GM18517 (cell line): ENCODE data around the gene ADAT1.
A peak's percentile ranks its signal among the peaks of the same experiment; 100 is the strongest.

Source experiments
- ATAC-seq: cut with Tn5 transposase; IDR thresholded peaks from one replicate; pipeline ENCODE4 v1.9.1; 2021; ENCODE audit warnings: mild to moderate bottlenecking, moderate library complexity; ENCODE audit not compliant: unreplicated experiment

ADAT1 gene, protein sequence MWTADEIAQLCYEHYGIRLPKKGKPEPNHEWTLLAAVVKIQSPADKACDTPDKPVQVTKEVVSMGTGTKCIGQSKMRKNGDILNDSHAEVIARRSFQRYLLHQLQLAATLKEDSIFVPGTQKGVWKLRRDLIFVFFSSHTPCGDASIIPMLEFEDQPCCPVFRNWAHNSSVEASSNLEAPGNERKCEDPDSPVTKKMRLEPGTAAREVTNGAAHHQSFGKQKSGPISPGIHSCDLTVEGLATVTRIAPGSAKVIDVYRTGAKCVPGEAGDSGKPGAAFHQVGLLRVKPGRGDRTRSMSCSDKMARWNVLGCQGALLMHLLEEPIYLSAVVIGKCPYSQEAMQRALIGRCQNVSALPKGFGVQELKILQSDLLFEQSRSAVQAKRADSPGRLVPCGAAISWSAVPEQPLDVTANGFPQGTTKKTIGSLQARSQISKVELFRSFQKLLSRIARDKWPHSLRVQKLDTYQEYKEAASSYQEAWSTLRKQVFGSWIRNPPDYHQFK

DNA sequence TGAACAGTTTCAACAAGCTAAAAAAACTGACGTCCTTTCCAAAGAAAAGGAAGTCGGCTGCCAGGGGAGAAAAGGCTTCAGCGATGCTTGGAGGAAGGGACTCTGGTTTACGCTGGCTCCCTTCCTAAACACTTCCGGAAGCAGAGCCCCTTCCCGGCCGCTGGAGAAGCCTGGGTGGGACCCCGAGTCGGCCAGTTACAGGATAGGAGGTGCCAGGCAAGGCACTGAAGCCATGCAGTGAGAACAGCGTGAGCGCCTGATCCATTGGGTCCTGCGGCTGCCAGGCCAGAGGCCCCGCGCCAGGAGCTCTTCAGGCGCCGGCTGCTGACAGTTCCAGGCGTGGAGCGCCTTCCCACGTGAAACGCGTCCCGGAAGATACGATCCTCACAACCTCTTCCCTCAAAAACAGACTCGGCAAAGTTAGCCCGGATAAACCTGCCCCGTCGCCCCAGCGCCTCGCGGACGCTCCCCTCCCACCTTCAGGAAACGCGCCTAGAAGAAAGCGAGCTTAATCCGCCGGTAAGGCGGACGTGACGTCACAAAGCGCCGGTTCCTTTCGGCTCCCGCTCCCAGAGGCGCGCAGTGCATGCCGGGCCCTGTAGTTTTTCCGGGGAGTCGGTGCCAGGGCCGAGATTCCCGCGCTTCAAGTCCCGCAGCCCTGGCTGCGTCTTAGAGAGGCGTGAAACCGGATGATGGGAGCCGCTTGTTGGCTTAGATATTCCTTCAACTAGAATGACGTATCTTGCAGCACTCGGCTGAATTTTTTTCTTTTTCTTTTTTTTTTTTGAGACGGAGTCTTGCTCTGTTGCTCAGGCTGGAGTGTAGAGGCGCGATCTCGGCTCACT is at the start of gene ADAT1:
Gene ADAT1, minus strand, starts transcription at position 521 of the 845 bp plus-strand sequence. CDS start 2,482 bp downstream, outside the sequence.
- peak; percentile 91 for ATAC-seq

DNA sequence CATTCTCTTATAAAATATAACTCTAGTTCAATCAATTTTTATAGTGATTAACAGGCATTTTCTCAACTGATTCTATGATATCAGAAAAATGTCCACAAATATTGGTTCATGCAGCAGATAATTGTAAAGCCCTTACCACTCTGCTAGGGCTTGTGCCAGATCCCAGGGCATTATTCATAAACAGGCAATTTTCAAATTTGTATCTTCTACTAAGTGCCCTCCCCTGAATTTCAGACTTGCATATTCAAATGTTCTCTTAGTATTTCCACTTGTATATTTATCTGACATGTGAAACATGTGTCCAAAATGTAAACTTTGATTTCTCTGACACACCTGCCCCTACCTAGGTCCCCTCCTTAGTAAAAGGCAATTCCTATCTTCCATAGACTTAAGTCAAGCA is 44.4 kb upstream of the ADAT1 start:
- no peak for ATAC-seq

DNA sequence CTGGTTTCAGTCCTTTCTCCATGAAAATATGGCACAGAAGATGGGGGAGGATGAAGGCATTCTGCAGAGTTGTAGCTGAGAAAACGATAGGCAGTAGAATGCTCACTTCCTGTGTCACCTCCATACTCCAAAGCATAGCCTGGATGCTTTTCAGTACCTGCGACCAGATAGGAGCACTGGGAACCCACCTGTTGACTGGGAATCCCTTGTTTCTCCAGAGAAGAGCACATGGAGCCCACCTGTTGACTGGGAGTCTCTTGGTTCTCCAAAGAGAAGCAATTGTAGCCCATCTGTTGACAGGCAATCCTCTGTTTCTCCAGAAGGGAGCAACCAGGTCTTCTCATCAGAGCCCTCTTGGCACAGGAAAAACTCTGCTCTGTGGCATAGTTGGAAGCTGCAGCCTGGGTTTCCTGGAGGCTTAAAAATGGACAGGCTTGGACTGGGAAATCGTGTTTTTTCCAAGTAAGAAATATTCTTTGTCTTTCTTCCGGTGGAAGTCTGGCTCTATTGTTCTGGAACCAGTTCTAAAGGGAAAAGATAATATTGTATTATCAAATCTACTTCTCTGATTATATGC is 37.7 kb upstream of the ADAT1 start:
- no peak for ATAC-seq

DNA sequence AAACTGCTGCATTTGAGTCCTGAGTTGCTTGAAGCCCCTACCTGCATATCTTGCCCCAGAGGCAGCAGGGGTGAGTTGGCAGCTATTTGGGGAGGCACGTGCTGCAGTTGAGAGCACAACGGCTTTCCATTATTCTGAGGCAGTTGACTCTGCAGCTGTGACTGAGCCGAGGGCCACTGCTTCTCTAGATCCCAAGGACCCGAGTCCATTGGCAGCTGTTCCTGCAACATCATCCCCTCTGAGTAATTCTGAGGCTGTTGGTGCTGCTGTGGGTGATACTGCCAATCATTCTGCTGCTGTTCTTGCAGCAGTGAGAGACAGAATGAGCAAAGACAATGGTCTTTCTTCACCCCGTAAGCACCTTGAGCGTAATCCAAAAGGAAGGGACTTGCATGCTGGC is 37.2 kb upstream of the ADAT1 start:
- no peak for ATAC-seq

DNA sequence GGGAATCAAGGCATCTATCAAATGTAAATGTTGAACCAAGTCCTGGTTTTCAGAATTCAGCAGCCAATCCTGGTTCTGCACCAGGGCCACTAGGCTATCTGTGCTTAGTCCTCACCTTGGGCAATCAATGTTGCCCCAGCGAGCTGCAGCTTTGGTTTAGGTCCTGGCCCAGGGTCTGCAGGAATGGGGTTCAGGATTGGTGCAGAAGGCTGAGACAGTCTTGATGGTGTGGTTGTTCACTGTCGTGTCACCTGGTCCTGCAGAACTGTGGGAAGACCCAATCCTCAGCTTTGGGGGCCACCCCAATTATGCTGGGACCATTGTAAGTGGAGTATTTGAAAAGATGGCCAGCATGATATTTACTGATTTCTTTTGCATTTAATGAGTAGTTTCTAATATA is 35.1 kb upstream of the ADAT1 start:
- ATAC-seq: no peak

DNA sequence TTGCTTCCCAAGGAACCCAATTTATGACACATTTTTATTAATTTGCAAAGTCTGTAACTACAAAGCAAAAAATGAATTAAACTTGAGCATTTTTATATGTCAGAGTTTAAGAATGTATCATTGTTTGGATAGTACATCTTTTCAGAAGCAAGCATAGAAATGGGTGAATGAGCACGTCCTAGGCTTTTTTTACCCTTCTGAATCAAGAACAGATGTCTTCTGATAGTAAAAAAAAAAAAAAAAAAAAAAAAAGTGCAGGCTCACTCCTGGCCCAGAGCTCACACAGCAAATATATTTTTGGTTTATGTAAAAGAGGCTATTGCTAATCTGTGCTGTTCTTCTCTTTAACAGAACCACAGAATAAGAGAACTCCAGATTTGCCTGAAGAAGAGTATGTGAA is 30.8 kb upstream of the ADAT1 start:
- ATAC-seq: no peak

DNA sequence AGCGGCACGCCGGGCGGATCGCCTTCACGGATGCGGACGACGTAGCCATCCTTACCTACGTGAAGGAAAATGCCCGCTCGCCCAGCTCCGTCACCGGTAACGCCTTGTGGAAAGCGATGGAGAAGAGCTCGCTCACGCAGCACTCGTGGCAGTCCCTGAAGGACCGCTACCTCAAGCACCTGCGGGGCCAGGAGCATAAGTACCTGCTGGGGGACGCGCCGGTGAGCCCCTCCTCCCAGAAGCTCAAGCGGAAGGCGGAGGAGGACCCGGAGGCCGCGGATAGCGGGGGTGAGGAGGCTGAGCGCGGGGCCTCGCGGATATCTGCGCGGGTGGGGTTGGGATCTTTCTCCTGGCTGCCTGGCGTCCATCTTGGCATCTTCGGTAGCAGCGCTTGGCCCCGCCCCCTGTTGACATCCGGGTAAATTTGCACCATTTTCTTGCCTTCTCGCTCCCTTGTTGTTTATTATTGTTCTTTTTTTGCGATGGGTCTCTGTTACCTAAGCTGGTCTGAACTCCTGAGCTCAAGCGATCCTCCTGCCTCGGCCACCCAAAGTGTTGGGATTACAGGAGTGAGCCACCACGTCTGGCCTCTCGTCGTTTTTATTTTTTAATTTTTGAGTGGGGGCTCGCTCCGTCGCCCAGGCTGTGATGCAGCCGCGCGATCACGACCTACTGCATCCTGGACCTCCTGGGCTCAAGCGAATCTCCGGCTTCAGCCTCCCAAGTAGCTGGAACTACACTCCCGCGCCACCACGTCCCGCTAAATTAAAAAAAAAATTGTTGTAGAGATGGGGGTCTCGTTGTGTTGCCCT is 25.4 kb upstream of the ADAT1 start:
- ATAC-seq: peak; percentile 20

DNA sequence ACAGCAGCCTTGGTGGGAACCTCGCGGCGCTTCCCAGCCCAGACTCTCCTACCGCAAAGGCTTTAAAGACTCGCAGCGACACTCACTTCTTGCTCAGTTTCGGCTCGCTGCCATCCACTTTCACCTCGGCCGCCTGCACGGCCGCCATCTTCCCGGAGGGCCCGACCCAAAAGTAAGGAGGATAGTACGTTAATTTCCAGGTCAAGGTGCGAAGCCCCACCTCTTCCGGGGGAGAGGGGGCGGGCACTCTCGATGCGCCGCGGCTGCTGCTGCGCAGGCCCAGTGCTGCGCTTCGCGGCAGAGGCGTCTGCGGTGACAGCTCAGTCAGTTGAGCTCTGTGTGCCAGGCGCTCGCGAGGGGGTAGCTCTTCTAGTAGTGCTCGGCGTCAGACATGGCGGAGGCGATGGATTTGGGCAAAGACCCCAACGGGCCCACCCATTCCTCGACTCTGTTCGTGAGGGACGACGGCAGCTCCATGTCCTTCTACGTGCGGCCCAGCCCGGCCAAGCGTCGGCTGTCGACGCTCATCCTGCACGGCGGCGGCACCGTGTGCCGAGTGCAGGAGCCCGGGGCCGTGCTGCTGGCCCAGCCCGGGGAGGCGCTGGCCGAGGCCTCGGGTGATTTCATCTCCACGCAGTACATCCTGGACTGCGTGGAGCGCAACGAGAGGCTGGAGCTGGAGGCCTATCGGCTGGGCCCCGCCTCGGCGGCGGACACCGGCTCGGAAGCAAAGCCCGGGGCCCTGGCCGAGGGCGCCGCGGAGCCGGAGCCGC is 24.6 kb upstream of the ADAT1 start, which contains the start of the genes KARS1 and TERF2IP:
Gene KARS1, minus strand, starts transcription at position 174 of the 773 bp plus-strand sequence. Its CDS starts 26 bp downstream, at position 148.
Gene TERF2IP, plus strand, starts transcription at position 282 of the 773 bp plus-strand sequence. Its CDS starts 110 bp downstream, at position 392.
- ATAC-seq: peak; percentile 83

DNA sequence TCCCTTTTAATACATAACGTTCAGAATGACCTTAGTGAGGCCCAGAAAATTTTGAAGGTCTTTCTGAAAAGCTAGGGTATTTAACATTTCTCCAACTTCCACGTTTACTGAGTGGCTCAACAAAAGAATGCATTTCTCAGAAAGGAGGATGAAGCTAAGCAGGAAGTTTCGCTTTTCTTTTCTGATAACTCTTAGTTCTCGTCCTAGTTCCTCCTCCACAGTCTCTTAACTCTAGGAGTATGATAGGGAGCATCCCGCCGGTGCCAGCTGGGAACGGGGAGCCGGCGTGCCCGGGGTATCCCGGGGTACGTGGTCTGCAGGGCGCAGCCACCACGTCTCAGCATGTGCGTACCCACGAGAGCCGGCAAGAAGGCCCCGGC is 24.0 kb upstream of the ADAT1 start:
- peak; percentile 24 for ATAC-seq

DNA sequence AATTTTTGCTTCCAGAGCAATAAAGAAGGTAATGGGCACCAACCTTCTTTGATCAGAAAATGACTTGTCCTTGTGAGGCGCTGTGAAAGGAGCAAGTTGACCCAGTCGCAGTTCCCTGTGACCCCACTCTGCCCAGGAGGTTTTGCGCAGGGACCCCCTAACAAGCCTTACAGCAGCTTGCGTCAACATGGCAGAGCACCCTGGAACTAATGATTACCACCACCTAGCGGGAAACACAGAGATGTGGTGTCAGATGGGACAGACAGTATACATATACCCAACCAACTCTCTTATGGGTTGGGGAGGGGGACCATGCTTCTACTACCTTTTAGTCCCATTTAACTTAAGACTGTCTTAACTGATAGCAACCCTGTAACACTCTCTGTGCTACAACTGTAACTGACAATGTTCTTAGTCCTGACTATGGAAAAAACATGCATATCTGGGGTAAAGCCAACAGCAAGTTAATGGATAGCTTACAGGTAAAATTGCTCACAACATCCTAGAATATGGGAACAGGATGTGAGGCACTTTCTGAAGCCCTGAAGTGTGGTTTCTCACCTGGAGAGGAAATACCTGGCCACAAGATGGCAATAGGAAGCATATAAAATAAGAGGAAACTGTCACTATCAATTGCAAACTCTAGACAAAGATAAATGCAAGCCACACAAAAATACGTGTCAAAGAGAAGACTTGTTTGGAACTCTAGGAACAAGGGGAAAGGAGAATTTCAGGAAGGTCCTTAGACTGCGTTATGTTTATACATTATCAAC is 21.3 kb upstream of the ADAT1 start:
- no peak for ATAC-seq

DNA sequence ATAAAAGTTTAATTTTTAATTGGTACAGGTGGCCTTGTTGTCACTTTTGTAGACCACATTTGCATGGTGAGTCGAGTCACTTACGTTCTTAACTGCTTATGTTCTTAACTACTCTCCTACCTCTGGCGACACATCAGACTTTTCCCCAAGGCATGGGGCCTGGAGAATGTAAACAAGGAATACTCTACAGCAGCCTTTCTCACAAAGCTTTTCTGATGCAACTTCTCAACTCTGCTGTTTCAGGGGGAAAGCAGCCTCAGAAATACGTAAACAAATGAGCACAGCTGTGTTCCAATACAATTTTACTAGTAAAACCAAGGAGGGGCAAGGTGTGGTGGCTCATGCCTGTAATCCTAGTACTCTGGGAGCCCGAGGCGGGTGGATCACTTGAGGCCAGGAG is 17.5 kb upstream of the ADAT1 start:
- ATAC-seq: no peak

DNA sequence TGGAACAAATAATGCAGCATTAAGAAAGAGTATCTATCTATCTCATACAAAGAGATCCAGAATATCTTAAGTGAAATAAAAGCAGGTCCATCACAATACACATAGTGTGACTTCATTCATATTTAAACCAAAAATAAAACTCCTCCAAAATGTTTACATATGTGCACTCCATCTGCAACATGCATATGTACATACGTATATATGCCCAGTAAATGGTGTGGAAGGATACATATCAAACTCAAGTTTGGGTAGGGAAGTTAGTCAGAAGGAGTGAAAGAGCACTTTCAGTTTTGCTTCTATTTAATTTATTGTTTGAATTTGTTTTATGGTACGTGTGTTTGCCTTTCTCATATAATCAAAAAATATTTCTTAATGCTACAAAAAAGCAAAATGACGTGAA is 12.0 kb upstream of the ADAT1 start:
- ATAC-seq: no peak

DNA sequence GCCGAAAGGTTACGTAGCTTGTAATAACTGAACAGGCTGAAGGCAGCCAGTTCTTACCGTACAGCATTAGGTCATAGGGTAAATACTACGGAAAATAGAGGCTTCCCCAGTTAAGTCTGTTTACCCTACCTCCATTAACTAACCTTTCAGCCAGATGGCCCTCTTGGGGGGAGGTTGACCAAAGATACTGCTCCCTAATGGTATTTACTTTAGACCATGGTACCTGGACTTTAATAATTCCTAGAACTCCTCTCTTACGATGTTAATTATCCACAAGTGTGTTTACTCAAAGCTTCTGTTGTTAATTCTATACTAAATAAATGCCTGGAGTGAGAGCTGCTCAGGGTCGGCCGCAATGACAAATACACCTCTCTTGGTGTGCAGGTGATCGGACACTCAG is 9.8 kb upstream of the ADAT1 start:
- no peak for ATAC-seq

DNA sequence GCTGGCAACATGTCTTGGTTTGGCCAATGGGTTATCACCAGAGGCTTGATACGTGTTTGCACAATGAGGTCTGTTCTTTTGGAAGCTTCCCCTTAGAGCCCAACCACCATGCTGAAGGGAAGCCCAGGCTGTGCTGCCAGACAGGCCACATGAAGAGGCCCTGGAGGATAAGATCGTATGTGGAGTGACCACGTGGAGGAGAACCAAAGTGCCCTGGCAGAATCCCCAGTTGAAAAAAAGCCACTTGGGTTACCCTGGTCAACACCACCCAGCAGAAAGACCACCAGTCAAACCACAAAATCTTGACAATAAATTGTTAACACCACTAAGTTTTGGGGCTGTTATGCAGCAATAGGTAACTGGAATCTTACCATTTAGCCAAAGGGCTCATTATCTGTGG is 7.0 kb upstream of the ADAT1 start:
- no peak for ATAC-seq

DNA sequence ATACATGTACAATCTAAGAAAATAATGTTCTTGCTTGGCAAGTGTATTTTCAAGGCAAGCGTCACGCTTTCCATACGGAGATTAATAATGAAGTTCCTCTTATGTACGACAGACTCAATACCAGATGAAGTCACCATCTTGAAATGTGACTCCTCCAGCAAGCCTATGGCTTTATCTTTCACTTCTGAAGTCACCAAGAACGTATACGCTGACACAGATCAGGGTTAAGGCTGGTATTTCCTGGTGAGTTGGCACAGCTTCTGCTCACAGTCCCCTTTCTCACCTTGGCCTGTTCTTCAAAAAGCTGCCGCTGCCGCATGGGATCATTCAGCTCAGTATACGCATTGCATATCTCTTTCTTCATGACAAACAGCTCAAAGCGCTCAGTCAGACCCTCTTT is 6.1 kb upstream of the ADAT1 start:
- ATAC-seq: no peak

DNA sequence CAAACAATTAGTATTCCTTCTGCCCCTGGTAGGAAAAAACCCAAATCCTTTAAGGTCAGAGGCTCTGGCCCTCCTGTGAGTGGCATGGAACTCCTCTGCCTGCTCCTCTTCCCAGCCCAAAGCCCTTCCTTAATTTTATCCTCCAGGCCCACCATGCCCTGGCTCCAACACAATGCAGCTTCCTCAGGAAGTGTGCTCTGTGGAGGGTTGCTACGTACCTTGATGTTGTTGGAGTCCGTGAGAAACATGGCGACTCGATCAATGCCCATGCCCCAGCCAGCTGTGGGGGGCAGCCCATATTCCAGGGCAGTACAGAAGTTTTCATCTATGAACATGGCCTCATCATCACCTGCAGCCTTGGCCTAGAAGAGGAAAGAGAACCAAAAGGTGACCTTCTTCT is 5.3 kb upstream of the ADAT1 start:
- no peak for ATAC-seq

DNA sequence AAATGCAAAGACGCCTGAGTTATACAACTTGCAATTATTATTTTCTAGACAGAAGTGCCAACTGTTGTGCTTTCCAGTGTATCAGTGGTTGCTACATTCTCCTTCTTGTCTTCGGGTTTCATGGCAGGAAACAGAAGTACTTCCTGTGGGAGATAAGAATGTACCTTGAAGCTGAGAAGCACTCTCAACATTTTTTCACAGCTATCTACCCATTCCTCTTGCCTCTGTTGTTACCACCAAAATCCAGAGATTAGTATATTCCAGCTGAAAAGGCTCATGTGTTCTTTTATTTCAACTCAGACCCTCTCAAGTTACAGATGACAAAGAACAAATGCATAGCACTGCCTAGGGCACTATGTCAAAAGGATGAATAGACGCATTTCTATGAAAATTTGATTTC is 4.8 kb upstream of the ADAT1 start:
- ATAC-seq: no peak

DNA sequence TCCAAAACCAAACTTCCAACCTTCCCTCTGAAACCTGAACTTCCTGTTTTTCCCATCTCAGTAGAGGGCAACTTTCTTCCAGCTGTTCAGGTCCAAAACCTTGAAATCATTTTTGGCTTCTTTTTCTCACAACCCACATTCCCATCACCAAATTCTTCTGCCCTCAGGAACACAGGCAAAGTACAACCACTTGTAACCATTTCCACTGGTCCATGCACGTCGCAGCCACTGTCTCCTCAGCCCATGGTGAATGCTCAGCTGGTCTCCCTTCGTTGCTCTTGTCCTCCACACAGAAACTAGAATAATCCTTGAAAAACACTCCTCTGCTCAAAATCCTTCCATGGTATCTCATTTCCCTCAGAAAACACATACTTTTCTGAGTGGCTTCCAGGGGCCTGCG is 3.7 kb upstream of the ADAT1 start:
- ATAC-seq: no peak

DNA sequence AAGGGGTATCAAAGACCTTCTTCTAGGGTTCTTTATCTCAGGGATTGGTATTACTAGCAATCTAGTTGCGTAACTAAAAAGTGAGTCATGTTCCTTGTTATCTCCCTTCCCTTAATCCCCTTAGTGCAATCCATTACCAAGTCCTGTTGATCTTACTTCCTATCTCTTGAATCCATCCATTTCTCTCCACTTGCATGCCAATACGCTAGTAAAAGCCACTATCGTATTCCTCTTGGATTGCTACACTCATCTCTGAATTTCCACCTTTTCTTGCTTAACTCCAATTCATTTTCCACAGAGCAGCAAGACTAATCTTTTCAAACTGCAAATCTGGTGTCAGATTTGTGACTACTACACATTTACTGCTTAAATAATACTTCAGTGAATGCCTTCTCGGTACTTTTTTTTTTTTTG is 1.8 kb upstream of the ADAT1 start:
- ATAC-seq: no peak
